ENCODE results near the gene EXOC3L1.
A peak's percentile ranks its signal among the peaks of the same experiment; 100 is the strongest.

Gene EXOC3L1

GRCh38 chr16:67161595-67162058 is 28.3 kb downstream of the EXOC3L1 start:
- DNase-seq, result no peak

- peak in 1 of 2 donors; percentile 40 for DNase-seq
These were observed 31.0 kb downstream of the EXOC3L1 start for GRCh38 chr16:67158637-67159600.

GRCh38 chr16:67157892-67158635 is 31.9 kb downstream of the EXOC3L1 start:
- DNase-seq, result no peak

GRCh38 chr16:67157106-67157748 is 32.7 kb downstream of the EXOC3L1 start:
- no peak for DNase-seq

GRCh38 chr16:67156143-67156844 is 33.6 kb downstream of the EXOC3L1 start:
- no peak for DNase-seq

- DNase-seq, result peak; percentile 6 to 48
These were observed 34.4 kb downstream of the EXOC3L1 start for GRCh38 chr16:67155295-67156142.

GRCh38 chr16:67154578-67155294 is 35.2 kb downstream of the EXOC3L1 start:
- no peak for DNase-seq

GRCh38 chr16:67151431-67152097 is 38.4 kb downstream of the EXOC3L1 start:
- DNase-seq, result no peak

GRCh38 chr16:67150833-67151396 is 39.0 kb downstream of the EXOC3L1 start, which contains the start of gene B3GNT9:
B3GNT9 (minus strand) TSS chr16:67150998; CDS start chr16:67150485, 513 bp downstream.
- DNase-seq, result no peak

- DNase-seq, result no peak
These were observed 39.7 kb downstream of the EXOC3L1 start for GRCh38 chr16:67150047-67150832.

GRCh38 chr16:67149276-67150046 is 40.5 kb downstream of the EXOC3L1 start:
- DNase-seq, result no peak

- DNase-seq, result no peak
These were observed 41.2 kb downstream of the EXOC3L1 start for GRCh38 chr16:67148656-67149275.

GRCh38 chr16:67148221-67148620 is 41.7 kb downstream of the EXOC3L1 start:
- DNase-seq, result no peak

GRCh38 chr16:67147437-67148140 is 42.3 kb downstream of the EXOC3L1 start:
- DNase-seq, result no peak

- DNase-seq, result no peak
These were observed 43.2 kb downstream of the EXOC3L1 start for GRCh38 chr16:67146523-67147357.

- DNase-seq, result no peak
These were observed 44.2 kb downstream of the EXOC3L1 start for GRCh38 chr16:67145746-67146145.
